Adrenal gland (tissue), 12 donors: ENCODE measurements around the gene EPC2. TPM values are rescaled to one million over a fixed set of nuclear protein-coding genes. Genes with fewer than 3 reads are reported as not detected.

Source experiments
- DNase-seq, 7 donors: peaks; one replicate each; pipeline ENCODE4 v3.0.0-alpha.2; 2019 to 2020
- H3K27ac ChIP-seq, 5 donors: fragments of 200-600 bp; sonication (generic) in 4 of 5; 1 replicate in 3 of 5; 2 replicates in 2 of 5; pipeline versions ENCODE4 v1.5.1 to v1.8.0; 2016 to 2020; ENCODE audit warnings: mild to moderate bottlenecking in 1 of 5
- H3K27me3 ChIP-seq: fragments of 200-600 bp; 2 replicates; pipeline ENCODE4 v1.8.0; 2021
- H3K36me3 ChIP-seq, 2 donors: fragments of 200-600 bp; replicated peaks in 1 of 2; 1 replicate in 1 of 2; 2 replicates in 1 of 2; pipeline versions ENCODE4 v1.5.1 to v1.8.0; 2018 to 2022
- H3K4me1 ChIP-seq, 2 donors: fragments of 200-600 bp; replicated peaks in 1 of 2; 1 replicate in 1 of 2; 2 replicates in 1 of 2; pipeline versions ENCODE4 v1.5.1 to v1.8.0; 2018 to 2021
- H3K4me3 ChIP-seq, 4 donors: fragments of 200-600 bp; sonication (generic) in 3 of 4; one replicate each; pipeline ENCODE4 v1.5.1; 2016 to 2018
- H3K9me3 ChIP-seq, 3 donors: fragments of 200-600 bp; sonication (generic) in 1 of 3; replicated peaks in 1 of 3; 1 replicate in 2 of 3; 2 replicates in 1 of 3; pipeline versions ENCODE4 v1.5.1 to v1.8.0; 2016 to 2021
- CTCF ChIP-seq, 6 experiments: fragments of 450-650 bp in 4 of 6; fragments of 200-600 bp in 2 of 6; sonication (generic) in 1 of 6; IDR thresholded peaks; 1 replicate in 5 of 6; 2 replicates in 1 of 6; pipeline versions ENCODE4 v1.5.1 to v1.8.0; 2016 to 2021; ENCODE audit warnings: antibody characterized with exemption in 6 of 6, mild to moderate bottlenecking in 2 of 6, moderate library complexity in 1 of 6
- POLR2A ChIP-seq, 2 donors: fragments of 450-650 bp; IDR thresholded peaks; one replicate each; pipeline ENCODE4 v1.6.1; 2017; ENCODE audit warnings: antibody characterized with exemption in 2 of 2, mild to moderate bottlenecking in 2 of 2, moderate library complexity in 1 of 2
- WGBS, 4 donors: extraction: QIAGEN DNeasy Blood & Tissue Kit in 2 of 4; methylation state at CpG; one replicate each; pipeline versions ENCODE4 v1.1.5 to v1.1.7; 2013 to 2017; 5-methylcytosine and 5-hydroxymethylcytosine counted together
- intact Hi-C, 2 donors: fragments of 100-400 bp; cut with DNase I; formaldehyde crosslinking; loops; one replicate each; pipeline versions ENCODE4 v1.14.1 to v1.15.0; 2022 to 2023
- polyA plus RNA-seq, 3 donors: library from polyadenylated mRNA; stranded (reverse); fragments of 200-250 nt in 2 of 3; fragments of 350-450 nt in 1 of 3; fragmentation: Illumina TruSeq in 1 of 3; extraction: RNeasy Lipid Tissue Mini Kit (QIAGEN cat#74804) in 1 of 3; gene quantifications; one replicate each; pipeline ENCODE4 v1.2.3, GENCODE V29; 2013 to 2014
- total RNA-seq, 9 donors: library from RNA; depleted of rRNA in 4 of 9; stranded (reverse); fragments of >200 nt in 4 of 9; fragments of 120-200 nt in 1 of 9; fragmentation: NEBNext Ultra II Directional in 1 of 9; extraction: Animal tissue kit (Norgen Biotek cat#: 25700) in 1 of 9; gene quantifications; one replicate each; pipeline versions ENCODE4 v1.1.0 to v1.2.4, GENCODE V29; 2013 to 2023
- donor health status: healthy with polysubstance abuse.
- donor health status: Bipolar disorder and iron deficiency.
- donor health status: DM: yes; HTN: yes; CAD: no.
- donor health status: DM: no; HTN: no; CAD: no.
- donor health status: DM: no; HTN: no; CAD: no.
- donor health status: DM: yes; HTN: yes; CAD: no.

Gene EPC2
- total and polyA plus RNA-seq, 12 donors = 8.0 to 57.4 (median 27.8) TPM

- peak overlapping the region in 1 of 5 donors; percentile 59 for H3K27ac ChIP-seq
- WGBS, 4 donors = 90 to 96% (median 93%) methylated on average over 7 of the region's 7 CpGs
- H3K4me1 ChIP-seq = peaks cover 0 to 16% of the 10 kb centered on the region in 2 donors
- intact Hi-C loops = no loop called here
- H3K4me3 ChIP-seq = no peak overlapping the region
- no peaks in the 10 kb centered on the region for H3K36me3 ChIP-seq
- no peaks in the 10 kb centered on the region for H3K27me3 ChIP-seq
- TF ChIP-seq CTCF (IDR thresholded peaks at IDR 0.05) (no peak), POLR2A (IDR thresholded peaks at IDR 0.05) (no peak)
- no peaks in the 10 kb centered on the region for H3K9me3 ChIP-seq
- no peak for DNase-seq
These were observed 31.1 kb upstream of the EPC2 start for GRCh38 chr2:148613231-148614013.

GRCh38 chr2:148614014-148614321 lies 30.6 kb upstream of the EPC2 start:
- Histone ChIP-seq H3K4me3 (no peak overlapping the region), H3K9me3 (no peaks in the 10 kb centered on the region), H3K27ac (peak overlapping the region in 2 of 5 donors; percentile 59 to 64), H3K36me3 (no peaks in the 10 kb centered on the region), H3K4me1 (peaks cover 0 to 16% of the 10 kb centered on the region in 2 donors), H3K27me3 (no peaks in the 10 kb centered on the region)
- TF ChIP-seq CTCF (IDR thresholded peaks at IDR 0.05) (no peak), POLR2A (IDR thresholded peaks at IDR 0.05) (no peak)
- peak in 2 of 7 donors; percentile 10 to 17 for DNase-seq
- intact Hi-C loops = no loop called here

GRCh38 chr2:148614322-148615049 lies 30.1 kb upstream of the EPC2 start:
- peak overlapping the region in 3 of 5 donors; percentile 4 to 64 (median 59) for H3K27ac ChIP-seq

More at GRCh38 chr2:148614322-148615049, 30.1 kb upstream of the EPC2 start:
- H3K4me3 ChIP-seq = no peak overlapping the region
- DNase-seq = peak in 3 of 7 donors; percentile 19 to 53 (median 29)
- H3K27me3 ChIP-seq = no peaks in the 10 kb centered on the region
- intact Hi-C loops = no loop called here
- TF ChIP-seq POLR2A (IDR thresholded peaks at IDR 0.05) = no peak
- TF ChIP-seq CTCF (IDR thresholded peaks at IDR 0.05) = no peak
- H3K4me1 ChIP-seq = peaks cover 0 to 16% of the 10 kb centered on the region in 2 donors
- no peaks in the 10 kb centered on the region for H3K9me3 ChIP-seq
- no peaks in the 10 kb centered on the region for H3K36me3 ChIP-seq
- 56 to 62% (median 61%) methylated on average over 6 of the region's 6 CpGs for WGBS, 4 donors
